HL-60/S4 treated with phorbol 12-myristate 13-acetate at 8.2 ng/mL for 4 days and 3 days (cell line): ENCODE measurements around the gene TSPAN31.

Source experiments
- in situ Hi-C: fragments of 300-500 bp; cut with MboI; formaldehyde crosslinking; loops from 2 replicates; pipeline ENCODE4 v1.15.0; 2022; ENCODE audit warnings: low sequenced_read_pairs

TSPAN31 gene

GRCh38 chr12:57735198-57735855, 9.5 kb upstream of the TSPAN31 start:
- in situ Hi-C loops = no loop called here

- in situ Hi-C loops = no loop called here
These were observed 8.7 kb upstream of the TSPAN31 start for GRCh38 chr12:57735952-57736740.

- in situ Hi-C loops = no loop called here
These were observed 7.9 kb upstream of the TSPAN31 start for GRCh38 chr12:57736741-57737466.

- in situ Hi-C loops = no loop called here
These were observed 7.1 kb upstream of the TSPAN31 start for GRCh38 chr12:57737467-57738460.

- in situ Hi-C loops = no loop called here
These were observed 6.1 kb upstream of the TSPAN31 start, which contains the start of gene AGAP2 for GRCh38 chr12:57738661-57739237. TSS of gene AGAP2 (minus strand) at chr12:57738742. CDS start at chr12:57738246, 496 bp downstream.

- in situ Hi-C loops = no loop called here
These were observed 5.5 kb upstream of the TSPAN31 start for GRCh38 chr12:57739387-57739786.

- in situ Hi-C loops = no loop called here
These were observed 4.8 kb upstream of the TSPAN31 start for GRCh38 chr12:57739914-57740538.

- in situ Hi-C loops = no loop called here
These were observed 4.0 kb upstream of the TSPAN31 start for GRCh38 chr12:57740656-57741412.

- in situ Hi-C loops = no loop called here
These were observed 3.4 kb upstream of the TSPAN31 start for GRCh38 chr12:57741413-57741789.

GRCh38 chr12:57741844-57742738, 2.7 kb upstream of the TSPAN31 start:
- in situ Hi-C loops = no loop called here

- in situ Hi-C loops = no loop called here
These were observed 1.1 kb upstream of the TSPAN31 start for GRCh38 chr12:57743769-57744168.

GRCh38 chr12:57744194-57744776, 554 bp upstream of the TSPAN31 start:
- in situ Hi-C loops = no loop called here

GRCh38 chr12:57745485-57745881, 644 bp downstream of the TSPAN31 start:
- in situ Hi-C loops = no loop called here

GRCh38 chr12:57746025-57746424, 1.2 kb downstream of the TSPAN31 start:
- in situ Hi-C loops = no loop called here

- in situ Hi-C loops = no loop called here
These were observed 4.2 kb downstream of the TSPAN31 start for GRCh38 chr12:57749061-57749460.

- in situ Hi-C loops = no loop called here
These were observed 6.0 kb downstream of the TSPAN31 start for GRCh38 chr12:57750561-57751431.

GRCh38 chr12:57751432-57751787, 6.6 kb downstream of the TSPAN31 start:
- in situ Hi-C loops = no loop called here
